DND-41 (cell line): ENCODE measurements around the gene BOD1.

ENCODE experiments used
- ATAC-seq: fragments of 200-7000 bp; cut with Tn5 transposase; 3 replicates; pipeline ENCODE4 v1.9.1; 2021; ENCODE audit warnings: low read depth; ENCODE audit not compliant: insufficient read depth
- DNase-seq: peaks from one replicate; pipeline ENCODE4 v3.0.0-alpha.2; 2020
- H2AFZ ChIP-seq: 2 replicates; pipeline ENCODE4 v1.6.0; 2012; ENCODE audit warnings: low read depth, low read length
- H3K27ac ChIP-seq: 2 replicates; pipeline ENCODE4 v1.5.1; 2012; ENCODE audit warnings: low read length, inconsistent platforms
- H3K27me3 ChIP-seq: fragments of 200-600 bp; sonication (generic); 2 replicates; pipeline ENCODE4 v1.6.0; 2012; ENCODE audit warnings: low read length, mild to moderate bottlenecking, inconsistent platforms; ENCODE audit not compliant: insufficient read depth, poor library complexity
- H3K36me3 ChIP-seq: 2 replicates; pipeline ENCODE4 v1.5.1; 2012; ENCODE audit warnings: low read length, inconsistent platforms; ENCODE audit not compliant: insufficient read depth
- H3K4me1 ChIP-seq: 2 replicates; pipeline ENCODE4 v1.5.1; 2012; ENCODE audit warnings: mild to moderate bottlenecking, low read length; ENCODE audit not compliant: insufficient read depth
- H3K4me2 ChIP-seq: 2 replicates; pipeline ENCODE4 v1.6.0; 2012; ENCODE audit warnings: mild to moderate bottlenecking, moderate library complexity, low read length, inconsistent platforms; ENCODE audit not compliant: insufficient read depth
- H3K4me3 ChIP-seq, 2 experiments: fragments of 200-600 bp in 1 of 2; shearing (Covaris generic) in 1 of 2; 2 replicates each; pipeline ENCODE4 v1.5.1; 2012 to 2016; ENCODE audit warnings: inconsistent platforms in 2 of 2, low read length in 2 of 2, mild to moderate bottlenecking in 2 of 2, low read depth in 1 of 2, moderate library complexity in 1 of 2
- H3K79me2 ChIP-seq: 2 replicates; pipeline ENCODE4 v1.6.0; 2012; ENCODE audit warnings: low read length, inconsistent platforms; ENCODE audit not compliant: insufficient read depth
- H3K9ac ChIP-seq: 2 replicates; pipeline ENCODE4 v1.6.0; 2012; ENCODE audit warnings: low read depth, mild to moderate bottlenecking, inconsistent platforms, low read length, moderate library complexity
- H3K9me3 ChIP-seq: 2 replicates; pipeline ENCODE4 v1.5.1; 2012; ENCODE audit warnings: low read length, moderate library complexity, mild to moderate bottlenecking, inconsistent platforms; ENCODE audit not compliant: insufficient read depth, severe bottlenecking
- H4K20me1 ChIP-seq: 2 replicates; pipeline ENCODE4 v1.6.0; 2012; ENCODE audit warnings: low read length; ENCODE audit not compliant: insufficient read depth
- EZH2 ChIP-seq: IDR thresholded peaks from 3 replicates; pipeline ENCODE4 v1.6.1; 2012; ENCODE audit warnings: borderline replicate concordance, low read depth, mild to moderate bottlenecking, moderate library complexity, low read length, inconsistent platforms; ENCODE audit not compliant: severe bottlenecking
- TF ChIP-seq, protein P1 (sequence below): IDR thresholded peaks from 2 replicates; pipeline ENCODE4 v1.5.1; 2012; ENCODE audit warnings: borderline replicate concordance, low read length, moderate library complexity, mild to moderate bottlenecking; ENCODE audit not compliant: poor library complexity, severe bottlenecking; ENCODE audit errors: extremely low read depth

The BOD1 gene

DNA sequence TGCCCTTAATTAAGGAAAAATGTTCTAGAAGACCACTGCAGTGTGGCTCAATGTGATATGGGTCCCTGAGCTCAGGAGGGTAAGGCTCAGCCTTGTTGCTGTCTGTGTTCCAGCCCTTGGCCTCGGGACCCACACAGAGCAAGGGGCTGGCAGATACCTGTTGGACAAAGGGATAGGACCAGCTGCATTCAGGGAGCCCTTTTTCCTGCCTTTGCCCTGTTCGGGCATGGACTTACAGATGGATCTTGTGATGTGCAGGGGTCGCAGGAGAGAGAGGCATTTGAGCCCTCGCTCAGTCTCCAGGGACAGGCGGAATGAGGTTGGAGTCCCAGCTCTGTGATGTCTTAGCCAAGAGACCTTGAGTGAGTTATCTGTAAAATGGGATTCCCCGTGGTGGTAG lies 12.1 kb upstream of the BOD1 start:
- no peaks in the 10 kb centered on the region for H3K79me2 ChIP-seq
- ATAC-seq, result no peak

DNA sequence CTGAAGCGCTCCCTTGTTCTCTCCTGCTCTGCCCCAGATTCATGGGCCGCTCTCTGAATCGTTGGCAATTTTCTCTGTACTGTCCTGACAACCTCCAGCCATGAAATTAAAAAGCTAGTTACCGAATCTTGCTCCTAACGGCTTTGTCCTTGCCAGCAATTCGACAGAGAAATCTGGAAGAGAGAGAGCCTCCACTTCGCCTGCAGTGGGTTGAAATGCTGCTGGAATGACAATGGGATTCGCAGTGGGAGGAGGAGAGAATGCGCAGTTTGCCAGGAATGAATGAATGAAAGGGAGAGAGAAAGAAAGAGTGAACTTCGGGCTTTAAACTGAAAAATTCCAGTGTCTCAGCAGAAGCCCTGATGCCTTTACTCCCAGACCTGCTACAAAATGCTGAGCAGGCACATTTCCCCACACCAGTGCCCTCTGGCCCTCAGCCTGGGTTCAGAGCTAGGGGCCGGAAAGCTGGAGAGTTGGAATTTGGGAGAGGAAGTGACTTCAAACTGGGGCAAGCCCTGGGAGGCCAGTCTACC lies 11.5 kb upstream of the BOD1 start:
- no peak for DNase-seq

More for the DNA sequence above, 12.1 kb upstream of the BOD1 start:
- Histone ChIP-seq H3K9ac (no peak overlapping the region), H3K27me3 (peaks cover 24% of the 10 kb centered on the region), H4K20me1 (no peaks in the 10 kb centered on the region), H3K4me1 (no peaks in the 10 kb centered on the region), H3K4me2 (no peak overlapping the region), H3K9me3 (no peaks in the 10 kb centered on the region), H3K27ac (no peak overlapping the region), H3K36me3 (no peaks in the 10 kb centered on the region), H2AFZ (no peak overlapping the region), H3K4me3 (no peak overlapping the region)
- DNase-seq, result no peak
- TF ChIP-seq, protein P1, sequence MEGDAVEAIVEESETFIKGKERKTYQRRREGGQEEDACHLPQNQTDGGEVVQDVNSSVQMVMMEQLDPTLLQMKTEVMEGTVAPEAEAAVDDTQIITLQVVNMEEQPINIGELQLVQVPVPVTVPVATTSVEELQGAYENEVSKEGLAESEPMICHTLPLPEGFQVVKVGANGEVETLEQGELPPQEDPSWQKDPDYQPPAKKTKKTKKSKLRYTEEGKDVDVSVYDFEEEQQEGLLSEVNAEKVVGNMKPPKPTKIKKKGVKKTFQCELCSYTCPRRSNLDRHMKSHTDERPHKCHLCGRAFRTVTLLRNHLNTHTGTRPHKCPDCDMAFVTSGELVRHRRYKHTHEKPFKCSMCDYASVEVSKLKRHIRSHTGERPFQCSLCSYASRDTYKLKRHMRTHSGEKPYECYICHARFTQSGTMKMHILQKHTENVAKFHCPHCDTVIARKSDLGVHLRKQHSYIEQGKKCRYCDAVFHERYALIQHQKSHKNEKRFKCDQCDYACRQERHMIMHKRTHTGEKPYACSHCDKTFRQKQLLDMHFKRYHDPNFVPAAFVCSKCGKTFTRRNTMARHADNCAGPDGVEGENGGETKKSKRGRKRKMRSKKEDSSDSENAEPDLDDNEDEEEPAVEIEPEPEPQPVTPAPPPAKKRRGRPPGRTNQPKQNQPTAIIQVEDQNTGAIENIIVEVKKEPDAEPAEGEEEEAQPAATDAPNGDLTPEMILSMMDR, result no peak
- no peak for TF ChIP-seq EZH2

DNA sequence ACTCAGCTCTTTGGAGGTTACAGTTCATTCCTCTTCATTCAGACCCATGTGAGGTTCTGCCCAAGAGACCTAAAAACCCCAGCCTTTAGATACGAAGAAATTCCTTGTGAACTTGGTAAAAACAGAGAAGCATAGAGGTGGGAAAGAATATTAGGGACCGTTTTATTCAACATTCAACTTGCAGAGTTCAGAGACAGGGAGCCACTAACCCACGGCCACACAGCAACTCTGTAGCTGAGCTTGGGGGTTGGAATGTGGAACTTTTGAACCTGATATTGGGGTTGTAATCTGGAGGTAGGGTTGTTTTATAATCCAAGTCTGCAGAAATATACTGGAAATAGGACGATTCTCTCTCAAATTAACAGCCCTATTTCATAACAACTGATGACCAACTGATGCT lies 10.8 kb upstream of the BOD1 start:
- H3K27ac ChIP-seq, result no peak overlapping the region
- H3K27me3 ChIP-seq, result peaks cover 18% of the 10 kb centered on the region
- no peak overlapping the region for H3K4me3 ChIP-seq
- no peaks in the 10 kb centered on the region for H3K36me3 ChIP-seq
- no peaks in the 10 kb centered on the region for H3K79me2 ChIP-seq
- no peaks in the 10 kb centered on the region for H3K9me3 ChIP-seq
- no peak for DNase-seq
- ATAC-seq, result no peak
- H3K4me1 ChIP-seq, result no peaks in the 10 kb centered on the region
- H2AFZ ChIP-seq, result no peak overlapping the region
- H3K9ac ChIP-seq, result no peak overlapping the region
- H4K20me1 ChIP-seq, result no peaks in the 10 kb centered on the region
- H3K4me2 ChIP-seq, result no peak overlapping the region
- TF ChIP-seq, protein P1, result no peak
- TF ChIP-seq EZH2, result no peak

More for the DNA sequence above, 11.5 kb upstream of the BOD1 start:
- no peaks in the 10 kb centered on the region for H3K4me1 ChIP-seq
- no peaks in the 10 kb centered on the region for H3K9me3 ChIP-seq
- H3K27ac ChIP-seq, result no peak overlapping the region
- H3K4me2 ChIP-seq, result no peak overlapping the region
- H3K36me3 ChIP-seq, result no peaks in the 10 kb centered on the region
- no peak for ATAC-seq
- no peaks in the 10 kb centered on the region for H4K20me1 ChIP-seq
- no peak overlapping the region for H2AFZ ChIP-seq
- H3K79me2 ChIP-seq, result no peaks in the 10 kb centered on the region
- no peak for TF ChIP-seq EZH2
- TF ChIP-seq, protein P1, result no peak
- no peak overlapping the region for H3K4me3 ChIP-seq
- peaks cover 21% of the 10 kb centered on the region for H3K27me3 ChIP-seq
- no peak overlapping the region for H3K9ac ChIP-seq

DNA sequence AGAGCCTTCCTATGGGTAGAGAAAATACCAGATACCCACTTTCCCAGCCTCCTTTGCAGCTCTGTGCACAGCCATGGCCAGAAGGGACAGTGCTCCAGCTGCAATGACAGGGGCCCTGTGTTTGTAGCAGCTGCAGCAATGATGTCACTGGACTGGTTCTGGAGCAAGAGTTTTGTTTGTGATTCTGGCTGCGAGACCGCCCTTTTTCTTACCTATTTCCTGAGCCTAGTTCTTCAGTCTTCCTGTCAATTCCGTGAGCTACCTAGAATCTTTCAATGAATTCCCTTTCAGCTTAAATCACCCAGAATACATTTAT lies 10.0 kb upstream of the BOD1 start:
- no peak for TF ChIP-seq EZH2
- TF ChIP-seq, protein P1, result no peak
- Histone ChIP-seq H4K20me1 (no peaks in the 10 kb centered on the region), H3K4me1 (no peaks in the 10 kb centered on the region), H3K9me3 (no peaks in the 10 kb centered on the region), H3K9ac (no peak overlapping the region), H3K4me3 (no peak overlapping the region), H3K36me3 (no peaks in the 10 kb centered on the region), H3K27me3 (peaks cover 19% of the 10 kb centered on the region), H3K4me2 (no peak overlapping the region), H3K27ac (no peak overlapping the region), H3K79me2 (no peaks in the 10 kb centered on the region), H2AFZ (no peak overlapping the region)
- ATAC-seq, result no peak
- no peak for DNase-seq
